Measurements from ENCODE around the gene SHCBP1L.

GRCh38 chr1:182857212-182857611 is 95.8 kb downstream of the SHCBP1L start:
- no peak for TF ChIP-seq CTCF (IDR thresholded peaks at IDR 0.05)
- no peak for TF ChIP-seq POLR2AphosphoS5 (IDR thresholded peaks at IDR 0.05; ENCODE audit: low read depth, low read length)
- TF ChIP-seq, protein P1, sequence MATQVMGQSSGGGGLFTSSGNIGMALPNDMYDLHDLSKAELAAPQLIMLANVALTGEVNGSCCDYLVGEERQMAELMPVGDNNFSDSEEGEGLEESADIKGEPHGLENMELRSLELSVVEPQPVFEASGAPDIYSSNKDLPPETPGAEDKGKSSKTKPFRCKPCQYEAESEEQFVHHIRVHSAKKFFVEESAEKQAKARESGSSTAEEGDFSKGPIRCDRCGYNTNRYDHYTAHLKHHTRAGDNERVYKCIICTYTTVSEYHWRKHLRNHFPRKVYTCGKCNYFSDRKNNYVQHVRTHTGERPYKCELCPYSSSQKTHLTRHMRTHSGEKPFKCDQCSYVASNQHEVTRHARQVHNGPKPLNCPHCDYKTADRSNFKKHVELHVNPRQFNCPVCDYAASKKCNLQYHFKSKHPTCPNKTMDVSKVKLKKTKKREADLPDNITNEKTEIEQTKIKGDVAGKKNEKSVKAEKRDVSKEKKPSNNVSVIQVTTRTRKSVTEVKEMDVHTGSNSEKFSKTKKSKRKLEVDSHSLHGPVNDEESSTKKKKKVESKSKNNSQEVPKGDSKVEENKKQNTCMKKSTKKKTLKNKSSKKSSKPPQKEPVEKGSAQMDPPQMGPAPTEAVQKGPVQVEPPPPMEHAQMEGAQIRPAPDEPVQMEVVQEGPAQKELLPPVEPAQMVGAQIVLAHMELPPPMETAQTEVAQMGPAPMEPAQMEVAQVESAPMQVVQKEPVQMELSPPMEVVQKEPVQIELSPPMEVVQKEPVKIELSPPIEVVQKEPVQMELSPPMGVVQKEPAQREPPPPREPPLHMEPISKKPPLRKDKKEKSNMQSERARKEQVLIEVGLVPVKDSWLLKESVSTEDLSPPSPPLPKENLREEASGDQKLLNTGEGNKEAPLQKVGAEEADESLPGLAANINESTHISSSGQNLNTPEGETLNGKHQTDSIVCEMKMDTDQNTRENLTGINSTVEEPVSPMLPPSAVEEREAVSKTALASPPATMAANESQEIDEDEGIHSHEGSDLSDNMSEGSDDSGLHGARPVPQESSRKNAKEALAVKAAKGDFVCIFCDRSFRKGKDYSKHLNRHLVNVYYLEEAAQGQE (IDR thresholded peaks at IDR 0.05; ENCODE audit: insufficient read depth in 1 of 2, low read depth in 2 of 2, low read length in 1 of 2), result no peak
